PC-9 (cell line): Measurements from ENCODE around the gene NEUROG1. TPM values are rescaled to one million over a fixed set of nuclear protein-coding genes. Genes with fewer than 3 reads are reported as not detected.

Experiments used
- BruUV-seq: library from RNA; stranded (reverse); fragments of 400-500 nt; replicated peaks from 2 replicates; lab custom pipeline; 2021; lab: Mats Ljungman, UMichigan
- CTCF ChIA-PET: fragments of 300-600 bp; sonication (Branson Sonifier 250); formaldehyde crosslinking; loops from one replicate; lab custom pipeline; 2022; ENCODE audit warnings: antibody characterized with exemption; lab: Charles Lee
- POLR2A ChIA-PET: fragments of 300-600 bp; sonication (Branson Sonifier 250); formaldehyde crosslinking; loops from one replicate; lab custom pipeline; 2022; ENCODE audit warnings: antibody characterized with exemption; ENCODE audit not compliant: unreplicated experiment; lab: Charles Lee
- DNase-seq, 2 experiments: peaks; one replicate each; pipeline versions ENCODE4 v3.0.0 to v3.0.0-alpha.2; 2015 to 2022; ENCODE audit warnings: mixed read lengths in 1 of 2
- H2AFZ ChIP-seq: fragments of 200-600 bp; sonication (generic); 2 replicates; pipeline ENCODE4 v1.8.1; 2017; ENCODE audit warnings: antibody characterized with exemption
- H3F3A ChIP-seq: fragments of 200-600 bp; sonication (generic); 2 replicates; pipeline ENCODE4 v1.8.1; 2017; ENCODE audit warnings: antibody characterized with exemption, mild to moderate bottlenecking, low read depth; ENCODE audit not compliant: insufficient read depth
- H3K27ac ChIP-seq: fragments of 200-600 bp; sonication (generic); 2 replicates; pipeline ENCODE4 v1.6.1; 2016; ENCODE audit warnings: mixed run types
- H3K27me3 ChIP-seq: fragments of 200-600 bp; sonication (generic); 2 replicates; pipeline ENCODE4 v1.6.1; 2016; ENCODE audit warnings: low read depth, mixed run types; ENCODE audit not compliant: insufficient read depth
- H3K36me3 ChIP-seq: fragments of 200-600 bp; sonication (generic); 2 replicates; pipeline ENCODE4 v1.6.1; 2016; ENCODE audit warnings: low read depth, mixed run types
- H3K4me1 ChIP-seq: fragments of 200-600 bp; sonication (generic); replicated peaks from 2 replicates; pipeline ENCODE4 v1.6.1; 2016; ENCODE audit warnings: mixed run types; ENCODE audit not compliant: insufficient read depth
- H3K4me2 ChIP-seq: fragments of 200-600 bp; sonication (generic); 2 replicates; pipeline ENCODE4 v1.6.1; 2017; ENCODE audit warnings: mixed run types
- H3K4me3 ChIP-seq: fragments of 200-600 bp; sonication (generic); 2 replicates; pipeline ENCODE4 v1.6.1; 2016; ENCODE audit warnings: mixed run types
- H3K79me2 ChIP-seq: fragments of 200-600 bp; sonication (generic); 2 replicates; pipeline ENCODE4 v1.6.1; 2017; ENCODE audit warnings: low read depth, mixed run types
- H3K9me2 ChIP-seq: fragments of 200-600 bp; sonication (generic); 2 replicates; pipeline ENCODE4 v1.8.1; 2017; ENCODE audit warnings: mild to moderate bottlenecking; ENCODE audit not compliant: insufficient read depth
- H3K9me3 ChIP-seq: fragments of 200-600 bp; sonication (generic); 2 replicates; pipeline ENCODE4 v1.8.1; 2016; ENCODE audit warnings: low read depth; ENCODE audit not compliant: insufficient read depth
- H4K20me1 ChIP-seq: fragments of 200-600 bp; sonication (generic); 2 replicates; pipeline ENCODE4 v1.8.1; 2017; ENCODE audit not compliant: insufficient read depth
- CTCF ChIP-seq: fragments of 200-600 bp; sonication (generic); conservative IDR thresholded peaks from 2 replicates; pipeline ENCODE4 v1.6.1; 2017; ENCODE audit warnings: mixed run types, antibody characterized with exemption, mild to moderate bottlenecking, moderate library complexity
- EZH2 ChIP-seq: fragments of 200-600 bp; sonication (generic); IDR thresholded peaks from 2 replicates; pipeline ENCODE4 v1.8.0; 2017; ENCODE audit warnings: antibody characterized with exemption, low read depth
- intact Hi-C: fragments of 100-400 bp; cut with micrococcal nuclease; formaldehyde crosslinking; loops from one replicate; pipeline ENCODE4 v1.10.0; 2022; ENCODE audit not compliant: unreplicated experiment
- total RNA-seq: library from RNA; stranded (reverse); gene quantifications from 2 replicates; pipeline ENCODE4 v1.2.3, GENCODE V29; 2021

NEUROG1 gene
- total RNA-seq, 1 experiment from 2014 or later = not detected

GRCh38 chr5:135569755-135570452, 34.1 kb upstream of the NEUROG1 start:
- intact Hi-C loops = loop anchor here (10.0 kb wide), 1 partner anchor 515 kb away; no protein-coding TSS in a partner anchor
- no peak for DNase-seq
- H3F3A ChIP-seq = no peaks in the 10 kb centered on the region

DNA sequence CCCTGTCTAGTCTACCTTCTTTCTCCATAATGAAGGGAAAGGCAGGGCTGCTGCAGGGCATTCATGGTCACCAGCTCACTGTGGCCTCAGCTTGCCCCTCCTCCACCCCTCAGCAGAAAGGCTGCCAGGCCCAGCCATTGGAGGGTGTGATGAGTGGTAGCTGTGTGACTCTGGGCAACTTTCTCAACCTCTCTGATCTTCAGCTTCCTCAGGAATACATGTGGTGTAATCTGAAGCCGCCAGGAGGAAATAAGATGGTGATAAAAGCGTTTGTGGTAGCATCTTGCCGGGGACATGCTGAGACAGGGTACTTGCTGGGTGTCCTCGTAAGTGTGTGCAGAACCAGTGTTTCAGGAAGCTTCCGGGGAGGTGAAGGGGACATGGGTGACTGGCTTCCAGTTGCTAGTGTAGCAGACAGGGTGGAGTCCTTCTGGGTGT, 33.2 kb upstream of the NEUROG1 start:
- H3K79me2 ChIP-seq = no peaks in the 10 kb centered on the region
- no peaks in the 10 kb centered on the region for H3K9me2 ChIP-seq
- H3K4me2 ChIP-seq = no peak overlapping the region
- no peak for DNase-seq
- intact Hi-C loops = loop anchor here (10.0 kb wide), 1 partner anchor 516 kb away; no protein-coding TSS in a partner anchor
- H3K27me3 ChIP-seq = peaks cover 65% of the 10 kb centered on the region
- BruUV-seq = no TSS peak
- ChIA-PET POLR2A (no interaction called here), CTCF (no interaction called here)
- no peaks in the 10 kb centered on the region for H3K4me1 ChIP-seq
- no peak overlapping the region for H3K27ac ChIP-seq
- H4K20me1 ChIP-seq = no peaks in the 10 kb centered on the region
- TF ChIP-seq CTCF (no peak), EZH2 (no peak)
- no peaks in the 10 kb centered on the region for H3K36me3 ChIP-seq
- no peaks in the 10 kb centered on the region for H3F3A ChIP-seq
- H2AFZ ChIP-seq = no peak overlapping the region
- H3K9me3 ChIP-seq = no peaks in the 10 kb centered on the region
- H3K4me3 ChIP-seq = no peak overlapping the region

More at GRCh38 chr5:135569755-135570452, 34.1 kb upstream of the NEUROG1 start:
- Histone ChIP-seq H4K20me1 (no peaks in the 10 kb centered on the region), H3K4me2 (no peak overlapping the region), H3K36me3 (no peaks in the 10 kb centered on the region), H3K9me3 (no peaks in the 10 kb centered on the region), H3K4me1 (no peaks in the 10 kb centered on the region), H2AFZ (no peak overlapping the region), H3K9me2 (no peaks in the 10 kb centered on the region), H3K79me2 (no peaks in the 10 kb centered on the region), H3K27ac (no peak overlapping the region), H3K4me3 (no peak overlapping the region), H3K27me3 (peaks cover 65% of the 10 kb centered on the region)
- CTCF ChIA-PET = no interaction called here
- POLR2A ChIA-PET = no interaction called here
- BruUV-seq = no TSS peak
- TF ChIP-seq EZH2 (no peak), CTCF (peak; percentile 58; the same call in 1 of the 2 replicates)

DNA sequence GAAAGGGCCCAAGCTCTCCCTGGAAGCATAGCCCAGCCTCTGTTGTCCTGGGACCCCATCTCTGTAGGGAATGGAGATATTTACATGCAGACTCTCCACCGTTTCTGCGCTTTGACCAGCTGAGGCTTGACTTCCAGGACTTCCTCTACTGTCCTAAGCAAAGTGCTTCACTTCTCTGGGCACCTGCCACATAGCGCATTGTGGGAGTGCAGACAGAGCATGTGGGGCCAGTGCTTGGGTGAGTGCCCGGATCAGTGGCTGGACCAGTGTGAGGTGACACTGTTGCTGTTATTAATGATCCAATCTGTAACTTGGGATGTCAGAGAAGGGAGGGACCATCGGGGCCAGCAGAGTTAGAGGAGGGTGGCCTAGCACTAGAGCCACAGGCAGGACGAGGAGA, 32.5 kb upstream of the NEUROG1 start:
- no peaks in the 10 kb centered on the region for H3K4me1 ChIP-seq
- H3K4me2 ChIP-seq = no peak overlapping the region
- H3K9me2 ChIP-seq = no peaks in the 10 kb centered on the region
- no peaks in the 10 kb centered on the region for H3K36me3 ChIP-seq
- no peaks in the 10 kb centered on the region for H3F3A ChIP-seq
- no peak for DNase-seq
- no peak overlapping the region for H3K4me3 ChIP-seq
- peaks cover 62% of the 10 kb centered on the region for H3K27me3 ChIP-seq
- H3K9me3 ChIP-seq = no peaks in the 10 kb centered on the region
- intact Hi-C loops = loop anchor here (10.0 kb wide), 1 partner anchor 517 kb away; no protein-coding TSS in a partner anchor
- no peak for TF ChIP-seq EZH2
- no peak for TF ChIP-seq CTCF
- no peak overlapping the region for H3K27ac ChIP-seq
- H2AFZ ChIP-seq = no peak overlapping the region
- no TSS peak for BruUV-seq
- no peaks in the 10 kb centered on the region for H3K79me2 ChIP-seq
- H4K20me1 ChIP-seq = no peaks in the 10 kb centered on the region
- ChIA-PET CTCF (no interaction called here), POLR2A (no interaction called here)
